GM10248 (cell line): ENCODE measurements around the gene RAB27B.

Experiments used
- CTCF ChIA-PET: fragments of 300-600 bp; sonication (Branson Sonifier 250); formaldehyde crosslinking; extraction: SDS; loops from one replicate; lab custom pipeline; 2021; ENCODE audit warnings: antibody characterized with exemption; lab: Yijun Ruan, JAX
- POLR2A ChIA-PET: fragments of 350-650 bp; sonication (Branson Sonifier 250); formaldehyde crosslinking; extraction: SDS; loops from one replicate; lab custom pipeline; 2020; ENCODE audit warnings: antibody characterized with exemption; lab: Yijun Ruan, JAX
- DNase-seq: peaks from one replicate; pipeline ENCODE4 v3.0.0; 2012; ENCODE audit errors: extremely low spot score
- TF ChIP-seq, protein P1 (sequence below): IDR thresholded peaks from 2 replicates; pipeline ENCODE4 v1.5.1; 2012; ENCODE audit warnings: mild to moderate bottlenecking, low read depth; ENCODE audit errors: extremely low read depth, missing control alignments, control extremely low read depth

Gene RAB27B

DNA sequence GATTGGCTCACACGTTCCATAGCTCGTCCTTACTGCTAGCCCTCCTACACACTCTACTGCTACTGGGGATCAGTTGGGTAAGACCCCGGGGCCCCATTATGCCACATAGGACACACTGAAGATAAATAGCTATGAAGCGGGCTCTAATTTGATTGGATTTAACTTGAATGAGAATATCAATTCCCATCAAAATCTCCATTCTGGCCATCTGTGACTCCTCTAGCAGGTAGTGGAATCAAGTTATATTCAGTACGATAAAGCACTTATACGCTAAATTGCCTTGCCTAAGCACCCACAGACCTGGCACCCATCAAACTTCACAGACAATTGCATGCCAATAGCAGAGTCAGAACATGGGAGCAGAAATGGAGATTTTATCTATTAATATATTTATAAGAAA lies 91.1 kb downstream of the RAB27B start:
- TF ChIP-seq, protein P1, sequence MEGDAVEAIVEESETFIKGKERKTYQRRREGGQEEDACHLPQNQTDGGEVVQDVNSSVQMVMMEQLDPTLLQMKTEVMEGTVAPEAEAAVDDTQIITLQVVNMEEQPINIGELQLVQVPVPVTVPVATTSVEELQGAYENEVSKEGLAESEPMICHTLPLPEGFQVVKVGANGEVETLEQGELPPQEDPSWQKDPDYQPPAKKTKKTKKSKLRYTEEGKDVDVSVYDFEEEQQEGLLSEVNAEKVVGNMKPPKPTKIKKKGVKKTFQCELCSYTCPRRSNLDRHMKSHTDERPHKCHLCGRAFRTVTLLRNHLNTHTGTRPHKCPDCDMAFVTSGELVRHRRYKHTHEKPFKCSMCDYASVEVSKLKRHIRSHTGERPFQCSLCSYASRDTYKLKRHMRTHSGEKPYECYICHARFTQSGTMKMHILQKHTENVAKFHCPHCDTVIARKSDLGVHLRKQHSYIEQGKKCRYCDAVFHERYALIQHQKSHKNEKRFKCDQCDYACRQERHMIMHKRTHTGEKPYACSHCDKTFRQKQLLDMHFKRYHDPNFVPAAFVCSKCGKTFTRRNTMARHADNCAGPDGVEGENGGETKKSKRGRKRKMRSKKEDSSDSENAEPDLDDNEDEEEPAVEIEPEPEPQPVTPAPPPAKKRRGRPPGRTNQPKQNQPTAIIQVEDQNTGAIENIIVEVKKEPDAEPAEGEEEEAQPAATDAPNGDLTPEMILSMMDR, result no peak
- CTCF ChIA-PET, result interaction anchor here (1.2 kb wide), 1 partner anchor 9 kb away, joined by 3 read pairs; no protein-coding TSS in a partner anchor
- POLR2A ChIA-PET, result no interaction called here
- DNase-seq, result no peak

DNA sequence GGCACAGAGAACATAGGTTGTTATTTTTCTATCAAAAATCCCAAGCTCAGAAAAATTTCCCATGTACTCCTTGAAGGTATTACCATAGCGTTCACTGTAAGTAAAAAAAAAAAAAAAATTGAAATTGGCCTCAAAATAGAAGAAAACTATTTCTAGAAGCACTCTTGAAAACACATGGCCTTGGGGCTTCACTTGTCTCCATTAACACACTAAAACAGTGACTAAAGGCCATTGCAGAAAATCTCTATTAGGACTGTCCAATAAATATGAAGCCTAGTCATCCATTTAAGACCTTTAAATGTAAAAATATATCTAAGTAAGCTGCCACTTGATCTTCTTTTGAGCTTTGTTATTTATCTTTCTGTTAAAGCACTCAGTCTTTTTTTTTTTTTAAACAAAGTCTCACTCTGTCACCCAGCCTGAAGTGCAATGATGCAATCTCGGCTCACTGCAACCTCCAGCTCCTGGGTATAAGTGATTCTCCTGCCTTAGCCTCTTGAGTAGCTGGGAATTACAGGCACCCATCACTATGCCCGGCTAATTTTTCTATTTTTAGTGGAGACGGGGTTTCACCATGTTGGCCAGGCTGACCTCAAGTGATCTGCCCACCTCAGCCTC lies 95.2 kb downstream of the RAB27B start:
- no peak for DNase-seq
- CTCF ChIA-PET, result no interaction called here
- POLR2A ChIA-PET, result no interaction called here
- TF ChIP-seq, protein P1, result no peak

DNA sequence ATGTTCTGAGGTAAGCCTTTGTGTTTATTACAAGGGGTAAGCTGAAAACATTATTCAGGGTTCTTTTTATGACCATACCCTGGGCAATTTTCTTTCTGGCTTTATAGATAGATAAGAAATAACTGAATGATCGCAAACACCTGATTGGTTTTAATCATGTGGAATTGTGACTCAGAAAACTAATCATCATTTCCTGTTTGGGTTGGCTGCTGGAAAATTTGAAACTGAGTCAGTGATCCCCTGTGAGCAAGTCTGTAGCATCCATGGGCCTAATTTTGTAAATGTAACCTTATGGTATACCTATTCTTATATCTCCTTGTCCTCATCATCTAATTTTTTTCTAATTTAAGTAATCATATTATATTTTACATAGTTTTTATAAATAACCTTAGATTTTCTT lies 96.7 kb downstream of the RAB27B start:
- ChIA-PET CTCF (no interaction called here), POLR2A (no interaction called here)
- TF ChIP-seq, protein P1, result no peak
- DNase-seq, result no peak

DNA sequence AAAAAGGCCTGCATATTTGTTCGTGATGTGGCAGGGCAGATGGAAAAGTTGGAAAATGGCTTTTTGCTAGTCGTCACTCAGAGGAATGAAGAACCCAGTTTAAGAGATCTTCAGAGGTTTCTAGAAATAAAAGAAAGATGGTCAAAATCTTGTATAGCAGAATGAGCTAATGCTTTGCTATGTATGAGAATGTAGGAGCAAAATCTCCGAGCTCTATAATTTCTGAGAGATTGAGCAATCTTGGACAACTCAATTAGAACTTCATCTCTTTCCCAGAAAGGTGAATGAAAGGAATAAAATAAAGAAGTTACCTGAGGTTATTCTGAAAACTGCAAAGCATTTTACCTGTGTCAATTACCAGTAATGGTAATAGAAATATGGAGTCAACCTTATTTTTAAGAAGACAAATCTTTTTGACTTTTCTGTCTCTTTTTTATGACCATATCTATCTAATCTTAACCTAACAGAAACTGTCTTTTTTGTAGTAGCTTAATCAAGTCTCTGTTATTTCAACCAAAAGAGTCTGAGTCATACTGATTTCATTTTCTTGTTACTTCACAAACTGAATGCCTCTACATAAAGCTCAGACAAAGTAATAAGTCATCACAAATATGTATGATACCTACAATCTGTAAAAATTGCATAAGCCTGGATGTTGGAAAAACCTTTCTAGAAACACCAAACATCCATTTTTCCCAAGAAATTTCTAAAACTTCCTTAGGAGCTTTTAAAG lies 98.5 kb downstream of the RAB27B start:
- POLR2A ChIA-PET, result no interaction called here
- TF ChIP-seq, protein P1, result no peak
- no peak for DNase-seq
- CTCF ChIA-PET, result interaction anchor here (1.3 kb wide), 1 partner anchor 25 kb away, joined by 6 read pairs; no protein-coding TSS in a partner anchor

DNA sequence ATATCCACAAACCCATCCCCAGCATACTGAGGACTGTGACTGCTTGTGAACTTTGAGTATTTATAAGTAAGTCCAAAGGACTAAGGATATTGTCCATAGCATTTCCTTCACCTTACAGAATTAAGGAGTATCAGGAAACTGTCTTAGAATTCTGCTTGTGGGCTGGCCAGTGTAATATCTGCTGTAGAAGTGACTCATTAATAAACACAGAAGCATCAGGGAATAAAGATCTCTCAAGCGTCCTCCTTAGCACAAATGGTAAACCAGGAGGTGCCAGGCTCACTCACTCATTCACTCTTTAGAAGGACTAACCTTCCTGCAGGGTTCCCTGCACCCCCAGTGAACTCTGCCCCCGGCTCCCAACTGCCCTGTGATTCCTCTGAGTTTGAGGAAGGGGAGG lies 100.0 kb downstream of the RAB27B start:
- POLR2A ChIA-PET, result no interaction called here

DNA sequence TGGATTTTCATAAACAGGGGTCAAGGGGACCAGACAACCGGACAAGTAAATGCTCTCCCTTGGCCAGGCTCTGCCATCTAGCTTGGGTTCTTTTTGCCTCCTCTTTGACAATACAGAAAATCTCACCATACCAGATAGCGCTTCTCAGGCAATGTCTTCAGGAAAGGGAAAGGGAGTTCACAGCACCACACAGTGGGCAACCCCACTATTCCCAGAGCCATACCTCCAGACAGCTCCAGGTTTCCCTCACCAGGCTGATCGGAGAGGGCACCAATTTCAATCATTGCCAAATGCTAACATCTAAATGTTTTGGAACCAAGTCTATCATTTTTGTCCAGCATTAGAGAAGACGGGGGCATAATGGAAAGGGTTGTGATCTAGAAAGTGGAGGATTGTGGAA lies 102.9 kb downstream of the RAB27B start:
- POLR2A ChIA-PET, result no interaction called here
- no peak for DNase-seq
- TF ChIP-seq, protein P1, result no peak
- CTCF ChIA-PET, result no interaction called here

More for the DNA sequence above, 100.0 kb downstream of the RAB27B start:
- DNase-seq, result no peak
- CTCF ChIA-PET, result no interaction called here
- TF ChIP-seq, protein P1, result no peak
